Measurements from ENCODE around the gene MCAM.

GRCh38 chr11:119282495-119282894, 34.4 kb downstream of the MCAM start:
- TF ChIP-seq SMC3 (IDR thresholded peaks at IDR 0.05; ENCODE audit: borderline replicate concordance, low read length) (no peak), ZNF592 (IDR thresholded peaks at IDR 0.05) (no peak), SREBF2 (IDR thresholded peaks at IDR 0.05; ENCODE audit: low read length) (no peak), NR2C2 (IDR thresholded peaks at IDR 0.05; ENCODE audit: borderline replicate concordance, control insufficient read depth, insufficient read length, low read depth) (no peak), POLR2A (IDR thresholded peaks at IDR 0.05; ENCODE audit: low read depth, low read length) (no peak), CEBPZ (IDR thresholded peaks at IDR 0.05; ENCODE audit: low read depth, low read length) (no peak)

Data from GM12878 (cell line).